SU-DHL-6 (cell line): ENCODE results near the gene FOXQ1.
"Not testable (repeated sequence)": the region's sequence is repeated elsewhere in the genome, so short reads cannot be mapped to it uniquely, and the experiment has no call there.

Experiments
- H2AFZ ChIP-seq: fragments of 200-600 bp; sonication (generic); 2 replicates; pipeline ENCODE4 v1.6.1; 2014; ENCODE audit warnings: low read depth, mild to moderate bottlenecking, moderate library complexity, mixed read lengths, antibody characterized with exemption, low read length; ENCODE audit not compliant: severe bottlenecking
- H3F3A ChIP-seq: fragments of 200-600 bp; shearing (Covaris generic); 2 replicates; pipeline ENCODE4 v1.6.0; 2016; ENCODE audit warnings: antibody characterized with exemption, mild to moderate bottlenecking; ENCODE audit not compliant: insufficient read depth
- H3K27ac ChIP-seq: fragments of 200-600 bp; sonication (generic); 2 replicates; pipeline ENCODE4 v1.5.1; 2016; ENCODE audit warnings: low read depth, mild to moderate bottlenecking, low read length, moderate library complexity, mixed read lengths
- H3K27me3 ChIP-seq: fragments of 200-600 bp; sonication (generic), shearing (Covaris generic); 2 replicates; pipeline ENCODE4 v1.6.0; 2014; ENCODE audit warnings: mild to moderate bottlenecking, low read length
- H3K36me3 ChIP-seq: fragments of 200-600 bp; sonication (generic); 2 replicates; pipeline ENCODE4 v1.6.1; 2014; ENCODE audit warnings: mild to moderate bottlenecking, low read length, mixed read lengths
- H3K4me2 ChIP-seq: fragments of 300-600, 200-600 bp; shearing (Covaris generic), sonication (generic); 2 replicates; pipeline ENCODE4 v1.6.0; 2014; ENCODE audit warnings: low read length, low read depth, mild to moderate bottlenecking; ENCODE audit not compliant: poor library complexity, severe bottlenecking
- H3K4me3 ChIP-seq: fragments of 200-600 bp; sonication (generic); 2 replicates; pipeline ENCODE4 v1.5.1; 2014; ENCODE audit warnings: antibody characterized with exemption, low read length, mild to moderate bottlenecking, mixed read lengths; ENCODE audit not compliant: insufficient read depth, poor library complexity, severe bottlenecking
- H3K79me2 ChIP-seq: fragments of 200-600 bp; sonication (generic); 2 replicates; pipeline ENCODE4 v1.6.1; 2014; ENCODE audit warnings: mild to moderate bottlenecking, low read length, moderate library complexity; ENCODE audit not compliant: insufficient read depth
- H3K9ac ChIP-seq: fragments of 200-600 bp; sonication (generic); 2 replicates; pipeline ENCODE4 v1.7.0; 2014; ENCODE audit warnings: mild to moderate bottlenecking, low read length
- H3K9me2 ChIP-seq: fragments of 200-600 bp; sonication (generic); replicated peaks from 2 replicates; pipeline ENCODE4 v1.6.1; 2014; ENCODE audit warnings: low read length; ENCODE audit not compliant: insufficient read depth
- H3K9me3 ChIP-seq: fragments of 200-600 bp; sonication (generic); 2 replicates; pipeline ENCODE4 v1.6.1; 2014; ENCODE audit warnings: low read length, mixed read lengths; ENCODE audit not compliant: insufficient read depth
- H4K20me1 ChIP-seq: fragments of 200-600 bp; sonication (generic); 2 replicates; pipeline ENCODE4 v1.6.1; 2014; ENCODE audit warnings: low read depth, mild to moderate bottlenecking, antibody characterized with exemption, low read length, moderate library complexity, mixed read lengths
- EZH2phosphoT487 ChIP-seq: fragments of 200-600 bp; sonication (generic), shearing (Covaris generic); conservative IDR thresholded peaks from 2 replicates; pipeline ENCODE4 v1.6.1; 2018; ENCODE audit warnings: mild to moderate bottlenecking, antibody characterized with exemption, low read length, moderate library complexity, mixed read lengths
- TF ChIP-seq, protein P1 (sequence below): fragments of 200-600 bp; sonication (generic); IDR thresholded peaks from one replicate; pipeline ENCODE4 v1.5.1; 2017; ENCODE audit warnings: antibody characterized with exemption, mild to moderate bottlenecking, low read length, moderate library complexity; ENCODE audit not compliant: insufficient read depth, poor library complexity, severe bottlenecking

FOXQ1 gene

DNA sequence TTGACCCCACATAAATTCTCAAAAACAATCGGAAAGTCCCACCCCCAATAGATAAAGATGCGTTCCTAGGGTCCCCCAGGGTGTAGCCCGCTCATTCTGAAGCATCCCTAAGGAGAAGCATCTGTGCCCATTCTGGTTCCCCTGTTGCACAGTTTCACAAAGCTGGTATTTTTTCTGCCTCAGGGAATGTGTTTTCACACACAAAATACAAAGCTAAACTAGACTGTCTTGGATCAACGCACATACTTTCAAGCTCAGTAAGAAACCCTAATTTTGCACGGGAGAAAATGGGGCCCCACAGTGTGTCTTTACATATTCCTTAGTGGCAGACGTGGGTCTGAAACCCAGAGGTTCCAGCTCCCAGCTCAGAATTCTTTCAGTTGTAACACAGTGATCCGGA, 6.1 kb downstream of the FOXQ1 start:
- H2AFZ ChIP-seq: no peak overlapping the region
- no peak overlapping the region for H3K4me3 ChIP-seq
- no peaks in the 10 kb centered on the region for H4K20me1 ChIP-seq
- no peak overlapping the region for H3K27ac ChIP-seq
- no peak overlapping the region for H3K9ac ChIP-seq
- no peaks in the 10 kb centered on the region for H3K36me3 ChIP-seq
- no peaks in the 10 kb centered on the region for H3F3A ChIP-seq
- H3K79me2 ChIP-seq: no peaks in the 10 kb centered on the region
- H3K27me3 ChIP-seq: no peaks in the 10 kb centered on the region
- no peaks in the 10 kb centered on the region for H3K9me2 ChIP-seq
- no peak for TF ChIP-seq EZH2phosphoT487
- TF ChIP-seq, protein P1, sequence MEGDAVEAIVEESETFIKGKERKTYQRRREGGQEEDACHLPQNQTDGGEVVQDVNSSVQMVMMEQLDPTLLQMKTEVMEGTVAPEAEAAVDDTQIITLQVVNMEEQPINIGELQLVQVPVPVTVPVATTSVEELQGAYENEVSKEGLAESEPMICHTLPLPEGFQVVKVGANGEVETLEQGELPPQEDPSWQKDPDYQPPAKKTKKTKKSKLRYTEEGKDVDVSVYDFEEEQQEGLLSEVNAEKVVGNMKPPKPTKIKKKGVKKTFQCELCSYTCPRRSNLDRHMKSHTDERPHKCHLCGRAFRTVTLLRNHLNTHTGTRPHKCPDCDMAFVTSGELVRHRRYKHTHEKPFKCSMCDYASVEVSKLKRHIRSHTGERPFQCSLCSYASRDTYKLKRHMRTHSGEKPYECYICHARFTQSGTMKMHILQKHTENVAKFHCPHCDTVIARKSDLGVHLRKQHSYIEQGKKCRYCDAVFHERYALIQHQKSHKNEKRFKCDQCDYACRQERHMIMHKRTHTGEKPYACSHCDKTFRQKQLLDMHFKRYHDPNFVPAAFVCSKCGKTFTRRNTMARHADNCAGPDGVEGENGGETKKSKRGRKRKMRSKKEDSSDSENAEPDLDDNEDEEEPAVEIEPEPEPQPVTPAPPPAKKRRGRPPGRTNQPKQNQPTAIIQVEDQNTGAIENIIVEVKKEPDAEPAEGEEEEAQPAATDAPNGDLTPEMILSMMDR: no peak
- H3K9me3 ChIP-seq: no peaks in the 10 kb centered on the region
- no peak overlapping the region for H3K4me2 ChIP-seq

DNA sequence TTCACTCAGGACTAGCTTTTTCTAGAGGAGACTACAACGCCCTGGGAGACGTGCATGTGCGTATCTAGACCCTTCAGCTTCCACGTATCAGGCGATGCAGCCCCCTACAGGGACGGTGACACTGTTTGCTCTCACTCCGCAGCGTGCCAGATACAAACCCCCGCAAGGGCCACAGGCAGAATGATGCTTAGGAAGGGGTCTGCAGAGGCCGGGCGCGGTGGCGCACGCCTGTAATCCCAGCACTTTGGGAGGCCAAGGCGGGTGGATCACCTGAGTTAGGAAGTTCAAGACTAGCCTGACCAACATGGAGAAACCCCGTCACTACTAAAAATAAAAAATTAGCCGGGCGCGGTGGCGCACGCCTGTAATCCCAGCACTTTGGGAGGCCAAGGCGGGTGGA, 6.7 kb downstream of the FOXQ1 start:
- H3K36me3 ChIP-seq, H3K9me2 ChIP-seq, H3K4me3 ChIP-seq, H3K79me2 ChIP-seq, H2AFZ ChIP-seq, H3K9ac ChIP-seq, H3K9me3 ChIP-seq, H3K27ac ChIP-seq, H3F3A ChIP-seq, H3K27me3 ChIP-seq, H4K20me1 ChIP-seq, H3K4me2 ChIP-seq: not testable (repeated sequence)

DNA sequence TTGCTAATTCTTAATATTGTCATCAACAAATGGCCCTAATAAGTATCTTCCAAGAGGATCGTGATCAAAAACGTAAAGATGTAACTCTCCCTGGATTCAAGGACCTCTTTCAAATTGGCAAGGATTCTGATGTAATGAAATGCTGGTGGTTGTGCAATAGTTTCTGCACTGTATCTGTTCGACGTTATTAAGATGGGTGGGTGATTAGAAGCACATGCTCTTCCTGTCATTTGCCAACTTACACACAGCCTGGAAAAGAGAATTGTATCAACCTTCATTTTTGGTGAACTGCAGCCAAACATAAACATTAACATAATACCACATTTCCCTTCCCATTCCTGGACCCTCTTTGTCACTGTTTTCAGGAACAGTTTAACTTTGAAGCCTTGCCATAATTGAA, 9.8 kb downstream of the FOXQ1 start:
- H3K36me3 ChIP-seq: no peaks in the 10 kb centered on the region
- no peak overlapping the region for H3K9ac ChIP-seq
- no peak overlapping the region for H3K27ac ChIP-seq
- H3K4me3 ChIP-seq: no peak overlapping the region
- no peaks in the 10 kb centered on the region for H3K9me3 ChIP-seq
- no peaks in the 10 kb centered on the region for H3K9me2 ChIP-seq
- no peaks in the 10 kb centered on the region for H3F3A ChIP-seq
- no peak overlapping the region for H3K4me2 ChIP-seq
- H3K27me3 ChIP-seq: no peaks in the 10 kb centered on the region
- H4K20me1 ChIP-seq: no peaks in the 10 kb centered on the region
- no peaks in the 10 kb centered on the region for H3K79me2 ChIP-seq
- no peak overlapping the region for H2AFZ ChIP-seq
- TF ChIP-seq EZH2phosphoT487: no peak
- TF ChIP-seq, protein P1: no peak

DNA sequence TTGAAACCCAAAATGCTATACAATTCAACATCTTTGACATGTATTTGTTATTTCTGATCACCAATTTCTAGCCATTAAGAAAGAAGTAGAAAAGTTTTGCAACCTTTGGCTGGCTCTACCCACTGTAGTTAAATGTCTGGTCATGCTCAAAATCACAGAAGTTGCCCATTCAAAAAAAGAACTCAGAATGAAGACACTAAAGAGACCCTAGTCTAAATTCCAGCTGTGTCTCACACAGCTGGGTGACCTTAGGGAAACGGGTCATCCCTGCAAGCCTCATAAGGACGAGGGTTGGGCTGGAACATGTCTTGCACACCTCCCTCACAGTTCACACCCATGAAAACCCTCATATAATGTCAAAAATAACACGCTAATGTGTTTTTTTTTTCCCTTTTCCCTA, 10.3 kb downstream of the FOXQ1 start:
- no peaks in the 10 kb centered on the region for H3K9me3 ChIP-seq
- H2AFZ ChIP-seq: no peak overlapping the region
- no peak overlapping the region for H3K4me2 ChIP-seq
- H3K79me2 ChIP-seq: no peaks in the 10 kb centered on the region
- H3K4me3 ChIP-seq: no peak overlapping the region
- H3F3A ChIP-seq: no peaks in the 10 kb centered on the region
- H3K9me2 ChIP-seq: no peaks in the 10 kb centered on the region
- no peaks in the 10 kb centered on the region for H3K36me3 ChIP-seq
- TF ChIP-seq, protein P1: no peak
- no peak for TF ChIP-seq EZH2phosphoT487
- no peak overlapping the region for H3K27ac ChIP-seq
- H3K27me3 ChIP-seq: no peaks in the 10 kb centered on the region
- no peaks in the 10 kb centered on the region for H4K20me1 ChIP-seq
- H3K9ac ChIP-seq: no peak overlapping the region
